HCT116 (cell line): ENCODE results near the gene HOXD1.

Source experiments
- EZH2phosphoT487 ChIP-seq: fragments of 200-600 bp; IDR thresholded peaks from 2 replicates; pipeline ENCODE4 v1.6.1; 2018; ENCODE audit warnings: antibody characterized with exemption, borderline replicate concordance
- RAD21 ChIP-seq: IDR thresholded peaks from 2 replicates; pipeline ENCODE4 v1.6.1; 2012; ENCODE audit warnings: low read depth, mild to moderate bottlenecking

DNA sequence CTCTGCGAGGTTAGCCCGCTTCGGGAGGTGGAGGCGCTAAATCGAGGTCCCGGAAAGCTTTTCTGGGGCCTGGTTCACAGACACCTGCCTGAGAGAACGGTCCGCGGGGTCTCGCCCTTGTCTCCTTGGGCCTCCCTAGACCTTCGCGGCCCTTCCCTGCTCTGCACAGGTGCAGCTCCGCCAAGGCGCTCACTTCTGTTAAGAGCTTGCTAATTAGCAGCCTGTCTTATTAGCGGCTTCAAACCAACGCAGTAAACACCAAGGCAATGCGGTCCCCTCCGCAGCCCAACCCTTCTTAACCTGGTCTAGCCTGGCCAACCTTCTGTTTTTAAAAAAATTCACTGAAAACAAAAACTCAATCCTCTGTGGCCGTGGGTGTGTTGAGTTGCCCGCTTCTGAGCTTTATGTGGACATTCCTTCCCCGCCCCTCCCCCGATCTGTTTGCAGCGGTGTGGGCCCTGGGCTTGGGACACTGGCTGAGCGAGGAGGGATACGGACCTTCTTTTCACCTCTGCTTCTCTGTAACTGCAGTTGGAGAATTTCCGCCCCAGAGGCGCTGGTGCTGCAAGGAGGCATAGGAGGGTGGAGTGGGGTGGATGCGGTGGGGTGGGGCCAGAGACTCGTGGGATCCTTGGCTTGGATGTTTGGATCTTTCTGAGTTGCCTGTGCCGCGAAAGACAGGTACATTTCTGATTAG, 40.5 kb upstream of the HOXD1 start:
- TF ChIP-seq RAD21 (no peak), EZH2phosphoT487 (no peak)
